K562 (cell line): ENCODE measurements around the gene CHRNA10.
A peak's percentile ranks its signal among the peaks of the same experiment; 100 is the strongest.

Source experiments
- ATF1 ChIP-seq, 2 experiments: fragments of 450-650 bp in 1 of 2; IDR thresholded peaks; 2 replicates each; pipeline ENCODE4 v1.6.1; 2016; ENCODE audit warnings: missing compliant biosample characterization in 1 of 2, missing genetic modification characterization in 1 of 2
- RFX5 ChIP-seq: IDR thresholded peaks from 2 replicates; pipeline ENCODE4 v1.6.1; 2011; ENCODE audit warnings: low read depth, mild to moderate bottlenecking, improper control_type of control experiment, low read length
- TSC22D4 ChIP-seq: fragments of 450-650 bp; IDR thresholded peaks from 2 replicates; pipeline ENCODE4 v1.6.1; 2016; ENCODE audit warnings: missing genetic modification characterization, missing biosample characterization, control low read depth
- ZNF431 ChIP-seq: sonication (generic); formaldehyde crosslinking; IDR thresholded peaks from 2 replicates; pipeline ENCODE4 v1.8.0; 2022; ENCODE audit warnings: mild to moderate bottlenecking, missing genetic modification reagents
- ZNF76 ChIP-seq: fragments of 250-450 bp; sonication (Bioruptor Pico); IDR thresholded peaks from 2 replicates; pipeline ENCODE4 v1.4.0; 2020; ENCODE audit warnings: mild to moderate bottlenecking, moderate library complexity, borderline replicate concordance
- TF ChIP-seq, protein P1 (sequence below), 3 experiments: IDR thresholded peaks in 2 of 3; conservative IDR thresholded peaks in 1 of 3; 2 replicates each; pipeline ENCODE4 v1.5.1; 2011 to 2012; ENCODE audit warnings: low read length in 3 of 3, mild to moderate bottlenecking in 3 of 3, control low read depth in 2 of 3, improper control_type of control experiment in 1 of 3, inconsistent platforms in 1 of 3, low read depth in 1 of 3, mixed read lengths in 1 of 3, moderate library complexity in 1 of 3; ENCODE audit not compliant: insufficient read depth in 2 of 3

DNA sequence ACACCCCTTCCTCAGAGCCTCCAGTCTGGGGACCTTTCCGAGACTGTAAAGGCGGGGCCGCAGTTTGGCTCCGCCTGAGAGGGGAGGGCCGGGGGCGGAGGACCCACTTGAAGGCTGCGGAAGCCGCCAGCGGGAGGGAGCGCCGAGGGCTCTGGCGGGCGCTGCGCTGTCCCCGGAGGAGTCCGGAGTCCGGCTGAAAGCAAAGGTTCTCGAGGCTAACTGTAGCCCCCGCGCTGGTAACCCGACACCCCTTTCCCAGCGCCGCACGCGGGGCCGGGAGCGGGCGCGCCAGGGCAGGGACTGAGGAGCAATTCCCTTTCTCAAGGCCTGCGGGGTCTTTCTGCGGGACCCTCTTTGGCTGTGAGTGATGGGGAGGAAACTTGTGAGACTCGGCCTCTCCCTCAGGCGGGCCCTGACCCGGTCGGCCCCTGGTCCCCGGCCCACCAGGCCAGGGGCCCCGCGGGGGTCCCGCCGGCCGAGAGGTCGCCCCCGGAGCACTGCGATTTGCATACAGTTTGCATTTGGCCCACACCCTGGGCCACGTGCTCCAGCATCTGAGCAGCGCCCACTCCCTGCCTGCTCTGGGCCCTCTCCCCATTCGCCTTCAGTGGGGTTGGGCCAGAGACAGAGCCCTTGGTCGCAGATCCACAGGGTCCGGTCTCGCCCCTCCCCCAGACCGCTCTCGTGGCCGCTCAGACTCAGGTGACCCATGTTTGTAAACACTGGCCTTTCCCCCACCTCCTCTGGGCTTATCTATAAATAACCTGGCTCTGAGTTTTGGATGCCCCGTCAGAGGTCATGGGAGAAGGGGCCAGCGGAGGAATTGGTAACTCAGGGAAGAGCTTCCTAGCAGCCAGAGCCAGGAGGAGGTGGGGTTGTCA, 28.9 kb downstream of the CHRNA10 start:
- TF ChIP-seq, protein P1, sequence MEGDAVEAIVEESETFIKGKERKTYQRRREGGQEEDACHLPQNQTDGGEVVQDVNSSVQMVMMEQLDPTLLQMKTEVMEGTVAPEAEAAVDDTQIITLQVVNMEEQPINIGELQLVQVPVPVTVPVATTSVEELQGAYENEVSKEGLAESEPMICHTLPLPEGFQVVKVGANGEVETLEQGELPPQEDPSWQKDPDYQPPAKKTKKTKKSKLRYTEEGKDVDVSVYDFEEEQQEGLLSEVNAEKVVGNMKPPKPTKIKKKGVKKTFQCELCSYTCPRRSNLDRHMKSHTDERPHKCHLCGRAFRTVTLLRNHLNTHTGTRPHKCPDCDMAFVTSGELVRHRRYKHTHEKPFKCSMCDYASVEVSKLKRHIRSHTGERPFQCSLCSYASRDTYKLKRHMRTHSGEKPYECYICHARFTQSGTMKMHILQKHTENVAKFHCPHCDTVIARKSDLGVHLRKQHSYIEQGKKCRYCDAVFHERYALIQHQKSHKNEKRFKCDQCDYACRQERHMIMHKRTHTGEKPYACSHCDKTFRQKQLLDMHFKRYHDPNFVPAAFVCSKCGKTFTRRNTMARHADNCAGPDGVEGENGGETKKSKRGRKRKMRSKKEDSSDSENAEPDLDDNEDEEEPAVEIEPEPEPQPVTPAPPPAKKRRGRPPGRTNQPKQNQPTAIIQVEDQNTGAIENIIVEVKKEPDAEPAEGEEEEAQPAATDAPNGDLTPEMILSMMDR (IDR thresholded peaks at IDR 0.05 in 2 of 3, conservative IDR thresholded peaks at IDR 0.05 in 1 of 3; ENCODE audit: insufficient read depth in 2 of 3, low read depth in 1 of 3, low read length in 3 of 3) = no peak
- TF ChIP-seq ZNF76 (CRISPR knock-in tag) (no peak), RFX5 (no peak), ATF1 (CRISPR knock-in tag; IDR thresholded peaks at IDR 0.05) (no peak), ATF1 (tag; IDR thresholded peaks at IDR 0.05) (peak; percentile 30; the same call in 1 of the 2 replicates), ZNF431 (CRISPR knock-in tag) (peak; percentile 18; the same call in 1 of the 2 replicates), TSC22D4 (tag) (no peak)
